Activated T-helper 2 cell treated with anti-CD3 and anti-CD28 coated beads, Interferon-gamma antibody, Interleukin-2, Interleukin-4, amounts not matched to agents 10 μg/mL and 5 μg/mL and 100 μg/mL, durations not matched to agents 14 hours and 24 hours and 36 hours (primary cell): ENCODE measurements around the gene ATP10B. TPM values are rescaled to one million over a fixed set of nuclear protein-coding genes. Genes with fewer than 3 reads are reported as not detected.

Experiments used
- DNase-seq: peaks from one replicate; pipeline ENCODE4 v3.0.0; 2021; ENCODE audit warnings: low spot score
- H3K27ac Mint-ChIP-seq: one replicate; pipeline ENCODE4 v1.8.0; 2021; ENCODE audit warnings: mixed read lengths
- H3K27me3 Mint-ChIP-seq: one replicate; pipeline ENCODE4 v1.8.0; 2021; ENCODE audit warnings: low read depth, mixed read lengths
- H3K36me3 Mint-ChIP-seq: one replicate; pipeline ENCODE4 v1.8.0; 2021; ENCODE audit warnings: low read depth, mixed read lengths
- H3K4me1 Mint-ChIP-seq: one replicate; pipeline ENCODE4 v1.8.0; 2021; ENCODE audit warnings: low read depth, mixed read lengths
- H3K4me3 Mint-ChIP-seq: one replicate; pipeline ENCODE4 v1.8.0; 2021; ENCODE audit warnings: low read depth, mild to moderate bottlenecking, moderate library complexity, mixed read lengths
- H3K9me3 Mint-ChIP-seq: one replicate; pipeline ENCODE4 v1.8.0; 2021; ENCODE audit warnings: mixed read lengths
- intact Hi-C: fragments of 100-400 bp; cut with micrococcal nuclease; formaldehyde crosslinking; loops from one replicate; pipeline ENCODE4 v1.15.1; 2023
- total RNA-seq: library from RNA; stranded (reverse); gene quantifications from 2 replicates; pipeline ENCODE4 v1.2.3, GENCODE V29; 2022

Gene ATP10B
- total RNA-seq, 1 donor from 2014 or later: not detected

- no peak overlapping the region for H3K4me3 Mint-ChIP-seq
- no peak for DNase-seq
- intact Hi-C loops: no loop called here
- peaks cover 2% of the 10 kb centered on the region for H3K27me3 Mint-ChIP-seq
- H3K4me1 Mint-ChIP-seq: peaks cover 2% of the 10 kb centered on the region
- no peak overlapping the region for H3K27ac Mint-ChIP-seq
- no peaks in the 10 kb centered on the region for H3K36me3 Mint-ChIP-seq
- no peaks in the 10 kb centered on the region for H3K9me3 Mint-ChIP-seq
Observed at GRCh38 chr5:160769301-160769700, 82.7 kb downstream of the ATP10B start.

GRCh38 chr5:160767062-160767461 is 84.9 kb downstream of the ATP10B start:
- intact Hi-C loops: no loop called here
- H3K27me3 Mint-ChIP-seq: peaks cover 9% of the 10 kb centered on the region
- no peak for DNase-seq
- H3K4me3 Mint-ChIP-seq: no peak overlapping the region
- no peaks in the 10 kb centered on the region for H3K9me3 Mint-ChIP-seq
- H3K4me1 Mint-ChIP-seq: peaks cover 2% of the 10 kb centered on the region
- H3K27ac Mint-ChIP-seq: no peak overlapping the region
- H3K36me3 Mint-ChIP-seq: no peaks in the 10 kb centered on the region

- intact Hi-C loops: no loop called here
- H3K4me3 Mint-ChIP-seq: no peak overlapping the region
- no peaks in the 10 kb centered on the region for H3K36me3 Mint-ChIP-seq
- H3K27me3 Mint-ChIP-seq: peaks cover 9% of the 10 kb centered on the region
- H3K9me3 Mint-ChIP-seq: no peaks in the 10 kb centered on the region
- DNase-seq: no peak
- H3K27ac Mint-ChIP-seq: no peak overlapping the region
- peaks cover 2% of the 10 kb centered on the region for H3K4me1 Mint-ChIP-seq
Observed at GRCh38 chr5:160760008-160760407, 92.0 kb downstream of the ATP10B start.

GRCh38 chr5:160757194-160757593 is 94.8 kb downstream of the ATP10B start:
- H3K36me3 Mint-ChIP-seq: no peaks in the 10 kb centered on the region
- intact Hi-C loops: no loop called here
- no peaks in the 10 kb centered on the region for H3K4me1 Mint-ChIP-seq
- H3K27ac Mint-ChIP-seq: no peak overlapping the region
- no peaks in the 10 kb centered on the region for H3K9me3 Mint-ChIP-seq
- no peak overlapping the region for H3K4me3 Mint-ChIP-seq
- H3K27me3 Mint-ChIP-seq: peaks cover 2% of the 10 kb centered on the region
- DNase-seq: no peak

GRCh38 chr5:160750938-160751657 is 100.9 kb downstream of the ATP10B start:
- Mint-ChIP-seq H3K27me3 (peaks cover 2% of the 10 kb centered on the region), H3K9me3 (no peaks in the 10 kb centered on the region), H3K4me1 (no peaks in the 10 kb centered on the region), H3K4me3 (no peak overlapping the region), H3K27ac (no peak overlapping the region), H3K36me3 (no peaks in the 10 kb centered on the region)
- no peak for DNase-seq
- intact Hi-C loops: no loop called here

- Mint-ChIP-seq H3K4me1 (no peaks in the 10 kb centered on the region), H3K4me3 (no peak overlapping the region), H3K27me3 (peaks cover 2% of the 10 kb centered on the region), H3K9me3 (no peaks in the 10 kb centered on the region), H3K36me3 (no peaks in the 10 kb centered on the region), H3K27ac (no peak overlapping the region)
- DNase-seq: no peak
- intact Hi-C loops: no loop called here
Observed at GRCh38 chr5:160749682-160750081, 102.3 kb downstream of the ATP10B start.

- no peaks in the 10 kb centered on the region for H3K4me1 Mint-ChIP-seq
- H3K27me3 Mint-ChIP-seq: peaks cover 2% of the 10 kb centered on the region
- no peak for DNase-seq
- no peak overlapping the region for H3K4me3 Mint-ChIP-seq
- no peaks in the 10 kb centered on the region for H3K9me3 Mint-ChIP-seq
- no peak overlapping the region for H3K27ac Mint-ChIP-seq
- no peaks in the 10 kb centered on the region for H3K36me3 Mint-ChIP-seq
- intact Hi-C loops: no loop called here
Observed at GRCh38 chr5:160749026-160749425, 103.0 kb downstream of the ATP10B start.

GRCh38 chr5:160747987-160748386 is 104.0 kb downstream of the ATP10B start:
- DNase-seq: no peak
- intact Hi-C loops: no loop called here
- Mint-ChIP-seq H3K27me3 (peaks cover 2% of the 10 kb centered on the region), H3K9me3 (no peaks in the 10 kb centered on the region), H3K4me1 (no peaks in the 10 kb centered on the region), H3K4me3 (no peak overlapping the region), H3K27ac (no peak overlapping the region), H3K36me3 (no peaks in the 10 kb centered on the region)

GRCh38 chr5:160747559-160747958 is 104.5 kb downstream of the ATP10B start:
- Mint-ChIP-seq H3K36me3 (no peaks in the 10 kb centered on the region), H3K27me3 (peaks cover 2% of the 10 kb centered on the region), H3K9me3 (no peaks in the 10 kb centered on the region), H3K4me3 (no peak overlapping the region), H3K4me1 (no peaks in the 10 kb centered on the region), H3K27ac (no peak overlapping the region)
- no peak for DNase-seq
- intact Hi-C loops: no loop called here

- Mint-ChIP-seq H3K27ac (no peak overlapping the region), H3K9me3 (no peaks in the 10 kb centered on the region), H3K4me1 (no peaks in the 10 kb centered on the region), H3K36me3 (no peaks in the 10 kb centered on the region), H3K4me3 (no peak overlapping the region), H3K27me3 (peaks cover 3% of the 10 kb centered on the region)
- intact Hi-C loops: no loop called here
- DNase-seq: no peak
Observed at GRCh38 chr5:160744268-160745101, 107.5 kb downstream of the ATP10B start.

- no peak for DNase-seq
- H3K36me3 Mint-ChIP-seq: no peaks in the 10 kb centered on the region
- no peaks in the 10 kb centered on the region for H3K4me1 Mint-ChIP-seq
- no peak overlapping the region for H3K4me3 Mint-ChIP-seq
- no peaks in the 10 kb centered on the region for H3K9me3 Mint-ChIP-seq
- H3K27me3 Mint-ChIP-seq: peaks cover 3% of the 10 kb centered on the region
- H3K27ac Mint-ChIP-seq: no peak overlapping the region
- intact Hi-C loops: no loop called here
Observed at GRCh38 chr5:160743027-160743426, 109.0 kb downstream of the ATP10B start.

- Mint-ChIP-seq H3K4me1 (no peaks in the 10 kb centered on the region), H3K27ac (no peak overlapping the region)
- intact Hi-C loops: no loop called here
Observed at GRCh38 chr5:160742446-160742845, 109.6 kb downstream of the ATP10B start.

GRCh38 chr5:160727296-160727997 is 124.6 kb downstream of the ATP10B start:
- H3K36me3 Mint-ChIP-seq: no peaks in the 10 kb centered on the region
- H3K27ac Mint-ChIP-seq: no peak overlapping the region
- H3K4me1 Mint-ChIP-seq: no peaks in the 10 kb centered on the region
- no peak for DNase-seq
- no peaks in the 10 kb centered on the region for H3K9me3 Mint-ChIP-seq
- H3K27me3 Mint-ChIP-seq: peaks cover 3% of the 10 kb centered on the region
- intact Hi-C loops: no loop called here
- no peak overlapping the region for H3K4me3 Mint-ChIP-seq

More at GRCh38 chr5:160742446-160742845, 109.6 kb downstream of the ATP10B start:
- H3K27me3 Mint-ChIP-seq: peaks cover 3% of the 10 kb centered on the region
- no peak for DNase-seq
- H3K4me3 Mint-ChIP-seq: no peak overlapping the region
- H3K36me3 Mint-ChIP-seq: no peaks in the 10 kb centered on the region
- no peaks in the 10 kb centered on the region for H3K9me3 Mint-ChIP-seq
